Thoracic aorta (tissue), 2 donors: ENCODE results near the gene BRSK1. TPM values are rescaled to one million over a fixed set of nuclear protein-coding genes. Genes with fewer than 3 reads are reported as not detected.

ENCODE experiments used
- ATAC-seq: fragments of 150-250 bp; one replicate; pipeline ENCODE4 v1.8.0; 2017; ENCODE audit warnings: low read depth; ENCODE audit not compliant: insufficient number of reproducible peaks, low FRiP score
- DNase-seq: peaks from one replicate; pipeline ENCODE4 v3.0.0-alpha.2; 2020; ENCODE audit warnings: low spot score
- H3K27ac ChIP-seq, 2 donors: fragments of 200-600 bp; sonication (generic); 1 replicate in 1 of 2; 2 replicates in 1 of 2; pipeline ENCODE4 v1.5.1; 2016; ENCODE audit warnings: mild to moderate bottlenecking in 2 of 2, moderate library complexity in 2 of 2
- H3K27me3 ChIP-seq: fragments of 200-600 bp; sonication (generic); replicated peaks from 2 replicates; pipeline ENCODE4 v1.6.0; 2016; ENCODE audit warnings: mild to moderate bottlenecking; ENCODE audit not compliant: insufficient read depth
- H3K36me3 ChIP-seq: fragments of 200-600 bp; sonication (generic); one replicate; pipeline ENCODE4 v1.5.1; 2016
- H3K4me1 ChIP-seq, 2 donors: fragments of 200-600 bp; sonication (generic); 1 replicate in 1 of 2; 2 replicates in 1 of 2; pipeline versions ENCODE4 v1.5.1 to v1.6.0; 2016; ENCODE audit warnings: low read depth in 2 of 2, mild to moderate bottlenecking in 1 of 2; ENCODE audit not compliant: control insufficient read depth in 1 of 2
- H3K4me3 ChIP-seq: fragments of 200-600 bp; sonication (generic); 2 replicates; pipeline ENCODE4 v1.5.1; 2016; ENCODE audit warnings: mild to moderate bottlenecking
- H3K9me3 ChIP-seq: fragments of 200-600 bp; sonication (generic); 2 replicates; pipeline ENCODE4 v1.5.1; 2016
- CTCF ChIP-seq: fragments of 200-600 bp; sonication (generic); IDR thresholded peaks from one replicate; pipeline ENCODE4 v1.5.1; 2019; ENCODE audit warnings: antibody characterized with exemption
- total RNA-seq, 2 donors: library from RNA; depleted of rRNA; stranded (reverse); fragments of >200 nt; gene quantifications; one replicate each; pipeline versions ENCODE4 v1.1.0 to v1.2.3, GENCODE V29; 2016

Gene BRSK1
- total RNA-seq, 2 donors from 2014 or later = 10.8 to 16.7 TPM

- DNase-seq = no peak
- H3K27ac ChIP-seq = no peak overlapping the region
- ATAC-seq = no peak
- no peaks in the 10 kb centered on the region for H3K27me3 ChIP-seq
- no peak overlapping the region for H3K4me3 ChIP-seq
- TF ChIP-seq CTCF = no peak
- peaks cover 2% of the 10 kb centered on the region for H3K36me3 ChIP-seq
- no peaks in the 10 kb centered on the region for H3K9me3 ChIP-seq
- peaks cover 0 to 9% of the 10 kb centered on the region in 2 donors for H3K4me1 ChIP-seq
Observed at GRCh38 chr19:55297267-55297666, 13.5 kb downstream of the BRSK1 start.

GRCh38 chr19:55299991-55300390 is 16.2 kb downstream of the BRSK1 start:
- peaks cover 0 to 9% of the 10 kb centered on the region in 2 donors for H3K4me1 ChIP-seq
- DNase-seq (no peak), ATAC-seq (no peak)
- peaks cover 11% of the 10 kb centered on the region for H3K36me3 ChIP-seq
- no peaks in the 10 kb centered on the region for H3K9me3 ChIP-seq
- no peak for TF ChIP-seq CTCF
- no peak overlapping the region for H3K4me3 ChIP-seq
- H3K27ac ChIP-seq = no peak overlapping the region
- H3K27me3 ChIP-seq = no peaks in the 10 kb centered on the region

- ATAC-seq = no peak
- no peak for DNase-seq
- H3K4me1 ChIP-seq = peaks cover 0 to 9% of the 10 kb centered on the region in 2 donors
- peaks cover 11% of the 10 kb centered on the region for H3K36me3 ChIP-seq
- H3K27ac ChIP-seq = no peak overlapping the region
- H3K9me3 ChIP-seq = no peaks in the 10 kb centered on the region
- TF ChIP-seq CTCF = no peak
- no peaks in the 10 kb centered on the region for H3K27me3 ChIP-seq
- H3K4me3 ChIP-seq = peak overlapping the region; percentile 65
Observed at GRCh38 chr19:55300886-55301458, 17.2 kb downstream of the BRSK1 start.

GRCh38 chr19:55301459-55302317 is 17.9 kb downstream of the BRSK1 start:
- DNase-seq = peak; percentile 29
- peaks cover 0 to 9% of the 10 kb centered on the region in 2 donors for H3K4me1 ChIP-seq
- TF ChIP-seq CTCF = peak; percentile 98
- no peaks in the 10 kb centered on the region for H3K27me3 ChIP-seq
- peak overlapping the region; percentile 65 for H3K4me3 ChIP-seq
- no peak overlapping the region for H3K27ac ChIP-seq
- peaks cover 12% of the 10 kb centered on the region for H3K36me3 ChIP-seq
- H3K9me3 ChIP-seq = no peaks in the 10 kb centered on the region
- ATAC-seq = peak; percentile 53

- TF ChIP-seq CTCF = no peak
- ATAC-seq (no peak), DNase-seq (no peak)
- H3K9me3 ChIP-seq = no peaks in the 10 kb centered on the region
- no peak overlapping the region for H3K27ac ChIP-seq
- H3K4me3 ChIP-seq = peak overlapping the region; percentile 65
- peaks cover 17% of the 10 kb centered on the region for H3K36me3 ChIP-seq
- peaks cover 0 to 9% of the 10 kb centered on the region in 2 donors for H3K4me1 ChIP-seq
- no peaks in the 10 kb centered on the region for H3K27me3 ChIP-seq
Observed at GRCh38 chr19:55302318-55302703, 18.5 kb downstream of the BRSK1 start.
